ENCODE data around the gene SLC8A1.

GRCh38 chr2:40164736-40165508 is 287.0 kb downstream of the SLC8A1 start:
- TF ChIP-seq CTCF (IDR thresholded peaks at IDR 0.05) (no peak), POLR2A (IDR thresholded peaks at IDR 0.05) (no peak)

All from testis (tissue), 2 donors.